Measurements from ENCODE around the gene ERV3-1. TPM values are rescaled to one million over a fixed set of nuclear protein-coding genes. Genes with fewer than 3 reads are reported as not detected.

The ERV3-1 gene
- total RNA-seq, 1 donor from 2014 or later: 29.5 TPM

GRCh38 chr7:64990936-64991335 lies 15.6 kb downstream of the ERV3-1 start, which contains the start of gene ZNF117:
Gene ZNF117, minus strand, starts transcription at chr7:64991036.
- TF ChIP-seq POLR2A (IDR thresholded peaks at IDR 0.05) (no peak), POLR2AphosphoS5 (IDR thresholded peaks at IDR 0.05; ENCODE audit: insufficient read depth in 1 of 2, low read depth in 1 of 2) (no peak), CTCF (IDR thresholded peaks at IDR 0.05) (no peak)
- DNase-seq (ENCODE audit: extremely low spot score in 2 of 2): no peak
- Histone ChIP-seq H3K9me3 (peaks cover 20% of the 10 kb centered on the region), H3K4me1 (no peaks in the 10 kb centered on the region), H3K4me3 (no peak within 1 kb of the TSS), H3K27me3 (no peaks in the 10 kb centered on the region), H3K36me3 (peaks cover 0 to 13% of the 10 kb centered on the region in 2 donors), H3K27ac (no peak within 1 kb of the TSS)
- intact Hi-C loops (cut with DNase I): no loop called here

- no peak overlapping the region for H3K4me3 ChIP-seq
- no peak for TF ChIP-seq CTCF (IDR thresholded peaks at IDR 0.05)
- TF ChIP-seq POLR2A (IDR thresholded peaks at IDR 0.05): no peak
- H3K27me3 ChIP-seq: no peaks in the 10 kb centered on the region
- peaks cover 20% of the 10 kb centered on the region for H3K9me3 ChIP-seq
- no peak for DNase-seq (ENCODE audit: extremely low spot score in 2 of 2)
- peaks cover 0 to 13% of the 10 kb centered on the region in 2 donors for H3K36me3 ChIP-seq
- intact Hi-C loops (cut with DNase I): no loop called here
- no peaks in the 10 kb centered on the region for H3K4me1 ChIP-seq
- H3K27ac ChIP-seq: no peak overlapping the region
These were observed 16.3 kb downstream of the ERV3-1 start for GRCh38 chr7:64990216-64990615.

GRCh38 chr7:64978497-64979203 lies 27.8 kb downstream of the ERV3-1 start:
- Histone ChIP-seq H3K36me3 (peaks cover 0 to 51% of the 10 kb centered on the region in 2 donors), H3K9me3 (peaks cover 23% of the 10 kb centered on the region), H3K4me1 (no peaks in the 10 kb centered on the region), H3K27me3 (no peaks in the 10 kb centered on the region), H3K27ac (no peak overlapping the region), H3K4me3 (no peak overlapping the region)
- intact Hi-C loops (cut with DNase I): no loop called here
- no peak for DNase-seq (ENCODE audit: extremely low spot score in 2 of 2)
- TF ChIP-seq POLR2A (IDR thresholded peaks at IDR 0.05): no peak
- no peak for TF ChIP-seq POLR2AphosphoS5 (IDR thresholded peaks at IDR 0.05; ENCODE audit: insufficient read depth in 1 of 2, low read depth in 1 of 2)
- no peak for TF ChIP-seq CTCF (IDR thresholded peaks at IDR 0.05)

GRCh38 chr7:64965594-64965993 lies 40.9 kb downstream of the ERV3-1 start:
- no peak overlapping the region for H3K27ac ChIP-seq
- TF ChIP-seq POLR2A (IDR thresholded peaks at IDR 0.05) (no peak), CTCF (IDR thresholded peaks at IDR 0.05) (no peak), POLR2AphosphoS5 (IDR thresholded peaks at IDR 0.05; ENCODE audit: insufficient read depth in 1 of 2, low read depth in 1 of 2) (no peak)
- no peaks in the 10 kb centered on the region for H3K36me3 ChIP-seq
- H3K4me3 ChIP-seq: no peak overlapping the region
- intact Hi-C loops (cut with DNase I): no loop called here
- no peaks in the 10 kb centered on the region for H3K9me3 ChIP-seq
- no peak for DNase-seq (ENCODE audit: extremely low spot score in 2 of 2)
- no peaks in the 10 kb centered on the region for H3K4me1 ChIP-seq
- H3K27me3 ChIP-seq: no peaks in the 10 kb centered on the region

- DNase-seq (ENCODE audit: extremely low spot score in 2 of 2): no peak
- intact Hi-C loops (cut with DNase I): no loop called here
- no peak for TF ChIP-seq POLR2AphosphoS5 (IDR thresholded peaks at IDR 0.05; ENCODE audit: insufficient read depth in 1 of 2, low read depth in 1 of 2)
- no peak for TF ChIP-seq CTCF (IDR thresholded peaks at IDR 0.05)
- no peak for TF ChIP-seq POLR2A (IDR thresholded peaks at IDR 0.05)
- H3K4me1 ChIP-seq: no peaks in the 10 kb centered on the region
- no peaks in the 10 kb centered on the region for H3K9me3 ChIP-seq
- no peak overlapping the region for H3K27ac ChIP-seq
- no peaks in the 10 kb centered on the region for H3K36me3 ChIP-seq
- no peaks in the 10 kb centered on the region for H3K27me3 ChIP-seq
- H3K4me3 ChIP-seq: no peak overlapping the region
These were observed 47.3 kb downstream of the ERV3-1 start for GRCh38 chr7:64959072-64959747.

Measured in vagina (tissue), 2 donors.